Testis (tissue), 3 donors: ENCODE results near the gene ARHGEF7. TPM values are rescaled to one million over a fixed set of nuclear protein-coding genes. Genes with fewer than 3 reads are reported as not detected.

ENCODE experiments used
- DNase-seq: peaks from one replicate; pipeline ENCODE4 v3.0.0-alpha.2; 2019
- H3K27ac ChIP-seq, 2 donors: fragments of 200-600 bp; sonication (generic); one replicate each; pipeline ENCODE4 v1.5.1; 2019
- H3K27me3 ChIP-seq: fragments of 200-600 bp; sonication (generic); one replicate; pipeline ENCODE4 v1.5.1; 2019
- H3K36me3 ChIP-seq: fragments of 200-600 bp; sonication (generic); one replicate; pipeline ENCODE4 v1.5.1; 2017; ENCODE audit warnings: low read depth; ENCODE audit errors: missing control alignments
- H3K4me1 ChIP-seq: fragments of 200-600 bp; sonication (generic); one replicate; pipeline ENCODE4 v1.5.1; 2019
- H3K4me3 ChIP-seq, 2 donors: fragments of 200-600 bp; sonication (generic); one replicate each; pipeline ENCODE4 v1.5.1; 2017 to 2019
- H3K9me3 ChIP-seq: fragments of 200-600 bp; sonication (generic); one replicate; pipeline ENCODE4 v1.5.1; 2017
- POLR2A ChIP-seq: fragments of 450-650 bp; IDR thresholded peaks from one replicate; pipeline ENCODE4 v1.6.1; 2017; ENCODE audit warnings: antibody characterized with exemption, mild to moderate bottlenecking, moderate library complexity
- WGBS, 2 donors: methylation state at CpG; one replicate each; pipeline ENCODE4 v1.1.5; 2018; 5-methylcytosine and 5-hydroxymethylcytosine counted together
- intact Hi-C: fragments of 100-400 bp; cut with DNase I; formaldehyde crosslinking; loops from one replicate; pipeline ENCODE4 v1.15.1; 2023; ENCODE audit warnings: low total_unique reads
- polyA plus RNA-seq: library from polyadenylated mRNA; stranded (reverse); fragments of 350-450 nt; fragmentation: Illumina TruSeq; extraction: RNeasy Lipid Tissue Mini Kit (QIAGEN cat#74804); gene quantifications from one replicate; pipeline ENCODE4 v1.2.3, GENCODE V29; 2014; ENCODE audit warnings: low read depth, low replicate concordance; ENCODE audit not compliant: insufficient read depth
- total RNA-seq, 2 donors: library from RNA; depleted of rRNA; stranded (reverse); fragments of >200 nt; gene quantifications; one replicate each; pipeline ENCODE4 v1.2.3, GENCODE V29; 2016
- TF ChIP-seq, protein P1 (sequence below), 3 experiments: fragments of 450-650 bp in 2 of 3; fragments of 200-600 bp in 1 of 3; sonication (generic) in 1 of 3; IDR thresholded peaks; one replicate each; pipeline ENCODE4 v1.5.1; 2016 to 2019; ENCODE audit warnings: antibody characterized with exemption in 3 of 3, mild to moderate bottlenecking in 2 of 3, moderate library complexity in 1 of 3

ARHGEF7 gene
- total and polyA plus RNA-seq, 3 donors from 2014 or later, result 73.6 to 136 (median 118) TPM

DNA sequence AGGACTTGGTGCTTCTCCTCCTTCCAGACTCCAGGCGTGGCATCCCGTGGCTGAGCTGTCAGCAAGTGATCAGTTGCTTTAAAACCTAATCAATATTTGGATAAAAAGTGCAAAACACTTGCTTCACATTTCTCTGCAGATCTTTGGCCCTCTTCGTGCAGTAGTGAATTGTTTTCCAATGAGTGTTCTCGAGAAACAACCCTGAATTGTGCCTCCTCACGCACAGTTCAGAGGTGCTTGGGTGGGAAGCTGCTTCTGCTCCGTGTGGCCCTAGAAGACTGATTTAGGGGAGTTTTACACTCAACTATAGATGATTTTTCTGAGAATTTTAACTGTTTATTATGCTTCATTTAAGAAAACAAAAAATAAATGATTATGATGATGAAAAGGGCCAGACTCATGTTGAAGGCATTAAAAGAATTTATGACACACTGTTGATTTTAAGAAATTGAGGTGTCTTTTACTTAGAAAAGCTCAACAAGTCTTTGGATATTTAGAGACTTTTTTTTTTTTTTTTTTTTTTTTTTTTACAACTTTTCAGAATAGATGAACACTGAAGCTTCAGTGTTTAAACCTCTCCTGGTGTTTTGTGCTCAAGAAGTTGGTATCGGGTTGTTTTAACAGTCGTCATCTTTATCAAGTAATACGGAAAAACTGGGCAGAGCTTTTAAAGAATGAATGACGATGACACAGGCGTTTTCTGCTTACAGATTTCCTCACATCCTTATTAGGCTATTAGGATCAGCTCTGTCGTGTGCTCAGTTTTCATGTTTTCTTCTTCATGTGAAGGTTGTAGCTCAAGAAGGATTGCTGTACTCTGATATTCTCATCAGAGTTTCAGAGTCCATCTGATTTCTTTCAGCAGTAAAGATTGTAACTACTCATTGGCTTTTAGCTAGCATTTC is 165.8 kb downstream of the ARHGEF7 start:
- 72 to 80% methylated on average over 12 of the region's 12 CpGs for WGBS, 2 donors
- no peaks in the 10 kb centered on the region for H3K36me3 ChIP-seq

DNA sequence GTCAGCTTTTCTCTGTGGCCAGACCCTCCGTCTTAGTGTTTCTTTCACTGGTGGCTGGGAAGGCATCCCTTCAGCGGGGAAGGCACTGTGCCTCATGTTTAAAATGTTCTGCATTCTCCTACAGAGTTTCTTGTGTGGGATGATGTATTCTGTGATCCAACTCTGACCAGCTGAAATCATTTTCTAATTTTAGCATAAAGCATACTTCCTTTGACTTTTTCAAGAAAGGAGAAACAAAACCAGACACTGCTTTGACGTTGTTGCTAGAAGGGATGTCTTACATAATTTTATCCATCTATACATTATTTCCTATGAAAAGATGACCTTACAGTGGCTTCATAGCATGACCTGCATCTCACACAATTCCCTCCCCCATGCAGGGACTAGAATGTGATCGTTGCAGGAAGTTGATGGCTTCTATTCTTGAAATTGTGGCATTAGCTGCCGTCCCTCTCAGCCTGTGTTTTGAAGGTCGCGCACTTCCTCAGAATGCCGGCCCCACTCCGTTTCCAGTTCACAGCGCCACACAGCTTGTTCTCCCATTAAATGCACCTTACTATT is 166.7 kb downstream of the ARHGEF7 start:
- no peaks in the 10 kb centered on the region for H3K9me3 ChIP-seq
- H3K4me3 ChIP-seq, result no peak overlapping the region
- intact Hi-C loops, result no loop called here
- H3K4me1 ChIP-seq, result peaks cover 5% of the 10 kb centered on the region
- no peaks in the 10 kb centered on the region for H3K36me3 ChIP-seq
- 40 to 43% methylated on average over 10 of the region's 10 CpGs for WGBS, 2 donors
- H3K27me3 ChIP-seq, result no peaks in the 10 kb centered on the region
- H3K27ac ChIP-seq, result peak overlapping the region in 1 of 2 donors; percentile 58
- no peak for DNase-seq
- TF ChIP-seq, protein P1, sequence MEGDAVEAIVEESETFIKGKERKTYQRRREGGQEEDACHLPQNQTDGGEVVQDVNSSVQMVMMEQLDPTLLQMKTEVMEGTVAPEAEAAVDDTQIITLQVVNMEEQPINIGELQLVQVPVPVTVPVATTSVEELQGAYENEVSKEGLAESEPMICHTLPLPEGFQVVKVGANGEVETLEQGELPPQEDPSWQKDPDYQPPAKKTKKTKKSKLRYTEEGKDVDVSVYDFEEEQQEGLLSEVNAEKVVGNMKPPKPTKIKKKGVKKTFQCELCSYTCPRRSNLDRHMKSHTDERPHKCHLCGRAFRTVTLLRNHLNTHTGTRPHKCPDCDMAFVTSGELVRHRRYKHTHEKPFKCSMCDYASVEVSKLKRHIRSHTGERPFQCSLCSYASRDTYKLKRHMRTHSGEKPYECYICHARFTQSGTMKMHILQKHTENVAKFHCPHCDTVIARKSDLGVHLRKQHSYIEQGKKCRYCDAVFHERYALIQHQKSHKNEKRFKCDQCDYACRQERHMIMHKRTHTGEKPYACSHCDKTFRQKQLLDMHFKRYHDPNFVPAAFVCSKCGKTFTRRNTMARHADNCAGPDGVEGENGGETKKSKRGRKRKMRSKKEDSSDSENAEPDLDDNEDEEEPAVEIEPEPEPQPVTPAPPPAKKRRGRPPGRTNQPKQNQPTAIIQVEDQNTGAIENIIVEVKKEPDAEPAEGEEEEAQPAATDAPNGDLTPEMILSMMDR (IDR thresholded peaks at IDR 0.05), result no peak
- TF ChIP-seq POLR2A, result no peak

More for the DNA sequence above, 165.8 kb downstream of the ARHGEF7 start:
- TF ChIP-seq POLR2A, result no peak
- peaks cover 5% of the 10 kb centered on the region for H3K4me1 ChIP-seq
- no peaks in the 10 kb centered on the region for H3K9me3 ChIP-seq
- intact Hi-C loops, result no loop called here
- no peak for DNase-seq
- H3K4me3 ChIP-seq, result no peak overlapping the region
- H3K27me3 ChIP-seq, result no peaks in the 10 kb centered on the region
- peak overlapping the region in 1 of 2 donors; percentile 58 for H3K27ac ChIP-seq

DNA sequence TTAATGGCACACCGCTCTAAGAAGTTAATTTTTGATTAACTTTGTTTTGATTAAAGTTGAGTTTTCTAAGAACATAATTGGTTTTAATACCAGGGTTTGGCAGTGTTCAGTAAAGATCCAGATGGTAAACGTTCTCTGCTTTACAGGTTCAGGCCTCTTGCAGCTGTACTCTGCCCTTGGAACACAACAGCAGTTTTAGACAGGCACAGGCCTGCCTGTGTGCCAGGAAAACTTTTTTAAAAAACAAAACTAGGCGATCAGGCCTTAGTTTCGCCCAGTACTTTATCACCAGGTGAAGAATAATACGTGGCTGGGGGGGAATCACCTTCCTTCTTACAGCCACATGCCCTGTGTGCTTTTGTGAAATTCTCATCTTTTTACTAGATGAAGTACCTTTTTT is 167.3 kb downstream of the ARHGEF7 start:
- intact Hi-C loops, result no loop called here
- TF ChIP-seq, protein P1 (IDR thresholded peaks at IDR 0.05), result no peak
- no peak for TF ChIP-seq POLR2A
- Histone ChIP-seq H3K9me3 (no peaks in the 10 kb centered on the region), H3K27ac (peak overlapping the region; percentile 33 to 58), H3K36me3 (no peaks in the 10 kb centered on the region), H3K4me3 (no peak overlapping the region), H3K27me3 (no peaks in the 10 kb centered on the region), H3K4me1 (peaks cover 5% of the 10 kb centered on the region)
- DNase-seq, result no peak
- WGBS, 2 donors, result 55 to 59% methylated on average over 5 of the region's 5 CpGs

DNA sequence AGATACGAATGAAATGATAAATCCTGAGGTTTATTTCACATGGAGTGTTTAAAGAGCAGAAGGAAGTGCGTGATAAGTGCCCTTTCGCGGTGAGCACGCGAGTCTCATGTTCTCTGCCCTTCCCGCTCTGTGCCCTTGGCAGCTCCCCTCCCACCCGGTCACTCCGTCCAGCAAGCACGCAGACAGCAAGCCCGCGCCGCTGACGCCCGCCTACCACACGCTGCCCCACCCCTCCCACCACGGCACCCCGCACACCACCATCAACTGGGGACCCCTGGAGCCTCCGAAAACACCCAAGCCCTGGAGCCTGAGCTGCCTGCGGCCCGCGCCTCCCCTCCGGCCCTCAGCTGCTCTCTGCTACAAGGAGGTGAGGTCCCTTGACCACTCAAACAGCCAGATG is 167.9 kb downstream of the ARHGEF7 start:
- Histone ChIP-seq H3K4me1 (peaks cover 5% of the 10 kb centered on the region), H3K27me3 (no peaks in the 10 kb centered on the region), H3K9me3 (no peaks in the 10 kb centered on the region), H3K36me3 (no peaks in the 10 kb centered on the region), H3K27ac (peak overlapping the region; percentile 33 to 58), H3K4me3 (no peak overlapping the region)
- no peak for TF ChIP-seq POLR2A
- TF ChIP-seq, protein P1 (IDR thresholded peaks at IDR 0.05), result no peak
- intact Hi-C loops, result no loop called here
- no peak for DNase-seq
- 91% methylated on average over 23 of the region's 23 CpGs for WGBS, 2 donors

DNA sequence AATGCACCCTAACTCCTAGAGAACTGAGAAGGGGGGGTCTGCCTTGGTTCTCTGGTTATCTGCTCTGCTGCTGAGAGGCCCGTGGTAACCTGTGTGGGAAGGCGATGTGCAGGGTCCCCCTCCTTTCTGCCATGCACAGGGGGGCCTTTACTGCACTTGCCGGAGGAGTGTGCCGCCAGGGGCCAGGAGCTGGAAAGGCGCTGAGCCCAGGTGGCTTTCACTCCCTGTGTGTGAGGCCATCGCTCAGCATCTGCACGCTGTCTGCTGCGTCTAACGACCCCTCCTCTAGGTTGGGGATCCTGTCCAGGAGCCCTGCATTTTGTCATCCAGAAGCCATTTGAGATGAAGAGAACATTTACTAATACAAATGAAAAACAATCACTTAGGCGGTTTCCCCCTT is 168.3 kb downstream of the ARHGEF7 start:
- Histone ChIP-seq H3K4me3 (no peak overlapping the region), H3K9me3 (no peaks in the 10 kb centered on the region), H3K27ac (no peak overlapping the region), H3K27me3 (no peaks in the 10 kb centered on the region), H3K4me1 (peaks cover 5% of the 10 kb centered on the region), H3K36me3 (no peaks in the 10 kb centered on the region)
- WGBS, 2 donors, result 93 to 97% methylated on average over 7 to 10 of the region's 10 CpGs
- DNase-seq, result no peak
- TF ChIP-seq POLR2A, result no peak
- TF ChIP-seq, protein P1 (IDR thresholded peaks at IDR 0.05), result no peak
- intact Hi-C loops, result no loop called here
